Coronary artery (tissue), 2 donors: Measurements from ENCODE around the gene ASAH2.

Experiments used
- DNase-seq: peaks from one replicate; pipeline ENCODE4 v3.0.0-alpha.2; 2017; ENCODE audit warnings: low spot score
- H3K27ac ChIP-seq, 2 donors: fragments of 200-600 bp; sonication (generic); one replicate each; pipeline ENCODE4 v1.5.1; 2016 to 2019
- H3K4me3 ChIP-seq: fragments of 200-600 bp; sonication (generic); 2 replicates; pipeline ENCODE4 v1.5.1; 2016; ENCODE audit warnings: mild to moderate bottlenecking, moderate library complexity
- CTCF ChIP-seq: fragments of 200-600 bp; sonication (generic); IDR thresholded peaks from one replicate; pipeline ENCODE4 v1.5.1; 2019; ENCODE audit warnings: antibody characterized with exemption

Gene ASAH2

DNA sequence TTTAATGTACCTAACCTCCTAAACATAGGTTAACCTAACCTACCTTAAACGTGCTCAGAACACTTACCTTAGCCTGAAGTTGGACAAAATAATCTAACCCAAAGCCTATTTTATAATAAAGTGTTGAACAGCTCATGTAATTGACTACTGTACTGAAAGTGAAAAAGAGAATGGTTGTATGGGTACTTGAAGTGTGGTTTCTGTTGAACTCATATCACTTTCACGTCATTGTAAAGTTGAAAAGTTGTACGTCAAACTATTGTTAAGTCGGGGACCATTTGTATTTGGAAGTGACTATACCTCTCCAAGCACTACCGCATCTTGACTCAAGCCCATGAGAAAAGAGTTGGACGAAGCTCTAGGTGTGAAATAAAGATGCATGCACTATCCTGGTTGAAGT, 37.9 kb upstream of the ASAH2 start:
- H3K4me3 ChIP-seq = no peak overlapping the region
- H3K27ac ChIP-seq = no peak overlapping the region
- DNase-seq = no peak
- TF ChIP-seq CTCF = no peak

- Histone ChIP-seq H3K27ac (no peak overlapping the region), H3K4me3 (no peak overlapping the region)
- TF ChIP-seq CTCF = no peak
- no peak for DNase-seq
Measured at GRCh38 chr10:50286996-50287803, 35.9 kb upstream of the ASAH2 start.

DNA sequence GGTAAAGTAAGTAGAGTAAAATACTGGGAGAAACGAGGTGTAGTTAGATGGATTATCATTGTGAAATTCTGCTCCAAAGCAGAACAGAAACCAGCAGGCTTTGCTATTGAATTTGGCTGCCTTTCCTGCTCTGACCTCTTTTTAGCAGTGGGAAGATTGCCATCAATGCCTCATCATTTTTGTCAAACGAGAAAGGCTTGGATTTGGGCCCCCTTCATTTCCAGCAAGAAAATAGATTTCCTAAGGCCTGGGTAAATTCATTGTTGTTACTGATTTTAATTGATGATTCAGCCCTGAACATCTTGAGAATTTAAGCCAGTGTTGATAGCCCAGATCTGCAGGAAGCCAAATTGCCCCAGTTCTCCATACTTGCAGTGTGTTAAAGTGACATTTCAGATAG, 35.2 kb upstream of the ASAH2 start:
- Histone ChIP-seq H3K27ac (no peak overlapping the region), H3K4me3 (no peak overlapping the region)
- no peak for DNase-seq
- TF ChIP-seq CTCF = no peak

DNA sequence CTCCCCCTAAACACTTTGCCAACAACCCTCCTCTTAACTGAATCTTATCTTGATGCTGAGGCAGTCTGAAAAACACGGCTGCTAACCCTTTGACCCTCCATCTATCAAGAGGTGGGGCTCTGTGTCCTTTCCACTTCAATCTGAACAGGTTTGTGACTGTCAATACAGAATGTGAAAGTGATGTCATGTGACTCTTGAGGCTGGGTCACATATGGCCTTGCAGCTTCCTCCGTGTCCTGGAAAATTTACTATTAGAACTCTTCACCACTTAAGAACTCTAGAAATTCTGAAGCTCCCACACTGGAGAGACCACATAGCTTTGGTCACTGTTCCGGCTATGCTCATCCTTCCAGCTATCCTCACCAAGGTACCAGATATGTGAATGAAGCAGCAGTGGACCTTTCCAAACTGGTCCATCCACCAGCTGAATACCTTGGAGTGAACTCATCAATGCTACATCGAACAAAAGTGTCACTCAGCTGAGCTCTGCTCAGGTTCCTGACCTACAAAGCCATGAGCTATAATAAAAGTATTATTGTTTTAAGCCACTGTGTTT, 30.7 kb upstream of the ASAH2 start:
- no peak for TF ChIP-seq CTCF
- no peak for DNase-seq
- Histone ChIP-seq H3K4me3 (no peak overlapping the region), H3K27ac (no peak overlapping the region)

DNA sequence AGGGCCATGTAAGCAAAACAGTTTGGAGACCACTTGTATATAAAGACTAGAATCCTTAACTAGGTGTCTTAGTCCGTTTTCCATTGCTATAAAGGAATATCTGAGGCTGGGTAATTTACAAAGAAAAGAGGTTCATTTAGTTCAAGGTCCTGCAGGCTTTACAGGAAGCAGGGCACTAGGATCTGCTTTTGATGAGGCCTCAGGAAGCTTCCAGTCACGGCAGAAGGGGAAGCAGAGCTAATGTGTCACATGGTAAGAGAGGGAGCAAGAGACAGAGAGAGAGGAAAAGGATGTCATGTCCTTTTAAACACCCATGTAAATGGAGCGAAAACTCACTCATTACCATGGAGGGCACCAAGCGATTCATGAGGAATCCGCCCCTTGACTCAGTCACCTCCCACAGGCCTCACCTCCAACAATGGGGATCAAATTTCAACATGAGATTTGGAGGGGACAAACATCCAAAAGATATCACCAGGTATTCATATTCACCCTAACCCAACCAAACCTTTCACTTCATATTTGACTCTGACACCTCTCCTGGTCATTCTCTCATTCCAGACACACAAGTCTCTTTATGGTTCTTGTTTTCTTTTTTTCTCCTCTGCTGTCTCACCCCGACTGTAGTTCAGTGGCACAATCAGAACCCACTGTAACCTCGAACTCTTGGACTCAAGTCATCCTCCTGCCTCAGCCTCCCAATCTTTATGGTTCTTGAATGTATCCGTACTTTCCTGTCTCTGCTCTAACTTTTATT, 30.1 kb upstream of the ASAH2 start:
- Histone ChIP-seq H3K27ac (no peak overlapping the region), H3K4me3 (no peak overlapping the region)
- no peak for DNase-seq
- no peak for TF ChIP-seq CTCF

- H3K4me3 ChIP-seq = no peak overlapping the region
- no peak for TF ChIP-seq CTCF
Measured at GRCh38 chr10:50280049-50280841, 28.9 kb upstream of the ASAH2 start.

More at GRCh38 chr10:50280049-50280841, 28.9 kb upstream of the ASAH2 start:
- no peak overlapping the region for H3K27ac ChIP-seq
- DNase-seq = no peak
